Suprapubic skin (tissue), 3 donors: Measurements from ENCODE around the gene GJB5.

Experiments
- CTCF ChIP-seq, 2 donors: fragments of 200-600 bp in 1 of 2; fragments of 450-650 bp in 1 of 2; sonication (generic) in 1 of 2; IDR thresholded peaks; one replicate each; pipeline ENCODE4 v1.5.1; 2016 to 2019; ENCODE audit warnings: antibody characterized with exemption in 2 of 2, mild to moderate bottlenecking in 1 of 2, moderate library complexity in 1 of 2
- EP300 ChIP-seq: sonication (generic); formaldehyde crosslinking; IDR thresholded peaks from one replicate; pipeline ENCODE4 v1.6.1; 2017; ENCODE audit warnings: antibody characterized with exemption
- POLR2A ChIP-seq, 2 donors: fragments of 450-650 bp; IDR thresholded peaks; one replicate each; pipeline ENCODE4 v1.6.1; 2017; ENCODE audit warnings: antibody characterized with exemption in 2 of 2, mild to moderate bottlenecking in 2 of 2, moderate library complexity in 2 of 2

DNA sequence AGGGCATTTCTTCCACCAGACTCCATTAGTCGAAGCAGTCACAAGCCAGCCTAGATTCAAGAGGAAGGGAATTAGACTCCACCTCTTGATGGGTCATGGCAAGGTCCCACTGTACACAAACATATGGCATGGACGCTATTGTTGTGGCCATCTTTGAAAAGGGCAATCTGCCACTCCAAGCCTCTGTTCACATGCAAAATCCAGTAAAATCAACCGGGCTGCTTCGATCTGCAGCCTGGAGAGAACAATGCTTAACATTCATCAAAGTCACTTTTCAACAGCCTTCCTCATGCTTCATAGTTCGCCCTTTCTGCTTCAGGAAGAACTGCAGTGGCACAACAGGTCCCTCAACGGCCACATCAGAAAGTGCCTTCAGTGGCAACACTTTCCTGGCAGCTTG, 28.0 kb upstream of the GJB5 start:
- TF ChIP-seq POLR2A (IDR thresholded peaks at IDR 0.05) (no peak), CTCF (IDR thresholded peaks at IDR 0.05) (no peak), EP300 (no peak)
